ENCODE results near the gene TRAM2. TPM values are rescaled to one million over a fixed set of nuclear protein-coding genes. Genes with fewer than 3 reads are reported as not detected.

TRAM2 gene
- total RNA-seq, 1 experiment from 2014 or later, result 13.4 TPM

GRCh38 chr6:52598123-52598823 is 21.4 kb upstream of the TRAM2 start (continued):
- no peak for TF ChIP-seq ZNF281 (CRISPR knock-in tag; IDR thresholded peaks at IDR 0.05)

- Mint-ChIP-seq H3K27me3 (ENCODE audit: low read depth) (no peaks in the 10 kb centered on the region; the same call in 1 of the 2 replicates), H3K4me1 (peaks cover 22% of the 10 kb centered on the region), H3K4me3 (no peak overlapping the region; the same call in 1 of the 2 replicates), H3K27ac (no peak overlapping the region), H3K36me3 (no peaks in the 10 kb centered on the region), H3K9me3 (no peaks in the 10 kb centered on the region)
- POLR2A ChIA-PET, result no interaction called here
- DNase-seq (ENCODE audit: low spot score) (no peak), ATAC-seq (no peak)
- CTCF ChIA-PET, result interaction anchor here (0.6 to 1.8 kb wide), 24 partner anchors 8 to 221 kb away, joined by 3 to 17 read pairs (median 4); partner anchors contain the start of genes EFHC1 and TRAM2
- TF ChIP-seq TCF7 (CRISPR knock-in tag; IDR thresholded peaks at IDR 0.05; ENCODE audit: low read depth) (no peak), ESRRA (CRISPR knock-in tag; IDR thresholded peaks at IDR 0.05; ENCODE audit: borderline replicate concordance) (no peak), ZNF532 (CRISPR knock-in tag; IDR thresholded peaks at IDR 0.05; ENCODE audit: borderline replicate concordance) (no peak), ZNF232 (CRISPR knock-in tag; IDR thresholded peaks at IDR 0.05) (no peak), ZSCAN18 (CRISPR knock-in tag; IDR thresholded peaks at IDR 0.05) (no peak), USF1 (CRISPR knock-in tag; IDR thresholded peaks at IDR 0.05) (no peak), ARID4B (CRISPR knock-in tag; IDR thresholded peaks at IDR 0.05; ENCODE audit: borderline replicate concordance) (no peak), ATF1 (CRISPR knock-in tag; IDR thresholded peaks at IDR 0.05) (no peak), ZNF425 (CRISPR knock-in tag; conservative IDR thresholded peaks at IDR 0.05) (no peak), ZNF121 (CRISPR knock-in tag; IDR thresholded peaks at IDR 0.05) (no peak), PRDM15 (CRISPR knock-in tag; IDR thresholded peaks at IDR 0.05) (no peak)
These were observed 20.9 kb upstream of the TRAM2 start for GRCh38 chr6:52597738-52598122.
